HG02870 (cell line): ENCODE measurements around the gene CDK15.

Source experiments
- ATAC-seq: cut with Tn5 transposase; IDR thresholded peaks from one replicate; pipeline ENCODE4 v1.9.1; 2021; ENCODE audit warnings: mild to moderate bottlenecking, moderate library complexity; ENCODE audit not compliant: unreplicated experiment

Gene CDK15

DNA sequence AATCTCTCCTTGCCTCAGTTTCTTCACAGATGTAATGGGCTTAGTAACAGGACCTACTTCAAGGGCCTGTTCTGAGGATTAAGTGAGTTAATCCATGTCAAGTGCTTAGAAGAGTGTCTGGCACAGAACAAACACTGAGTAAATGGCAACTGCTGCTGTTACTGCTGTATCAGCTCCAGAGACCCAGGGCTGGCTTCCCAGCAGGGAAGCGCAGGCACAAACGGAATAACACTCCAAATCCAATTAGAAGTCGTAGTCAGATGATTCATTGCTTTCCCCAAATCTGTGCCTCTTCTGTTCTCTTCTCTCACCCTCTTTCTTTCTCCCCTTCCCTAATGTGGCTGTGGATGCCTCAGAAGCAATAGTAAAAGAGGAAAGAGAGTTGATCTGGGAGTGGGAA, 126.2 kb downstream of the CDK15 start:
- no peak for ATAC-seq

DNA sequence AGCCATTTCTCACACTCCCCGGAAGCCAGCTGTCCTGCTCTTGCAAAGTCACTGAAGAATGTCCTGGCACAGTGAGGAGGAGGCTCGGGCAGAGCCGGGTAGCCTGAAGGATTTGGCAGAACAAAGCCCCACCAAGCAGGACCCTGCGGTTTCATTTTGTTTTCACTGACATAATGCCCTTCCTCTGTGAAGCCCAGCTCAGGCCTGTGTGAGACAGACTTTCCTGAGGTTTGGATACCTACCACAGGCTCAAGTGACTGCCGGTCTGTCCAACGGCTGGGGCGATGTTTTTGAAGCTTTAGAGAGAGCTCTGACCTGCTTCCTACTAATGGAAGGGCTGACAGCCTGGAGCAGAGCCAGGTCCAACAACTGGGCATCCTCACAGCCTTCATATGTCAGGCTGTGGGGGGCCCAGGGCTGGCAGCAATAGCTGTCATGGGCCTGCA, 127.5 kb downstream of the CDK15 start:
- ATAC-seq, result no peak

DNA sequence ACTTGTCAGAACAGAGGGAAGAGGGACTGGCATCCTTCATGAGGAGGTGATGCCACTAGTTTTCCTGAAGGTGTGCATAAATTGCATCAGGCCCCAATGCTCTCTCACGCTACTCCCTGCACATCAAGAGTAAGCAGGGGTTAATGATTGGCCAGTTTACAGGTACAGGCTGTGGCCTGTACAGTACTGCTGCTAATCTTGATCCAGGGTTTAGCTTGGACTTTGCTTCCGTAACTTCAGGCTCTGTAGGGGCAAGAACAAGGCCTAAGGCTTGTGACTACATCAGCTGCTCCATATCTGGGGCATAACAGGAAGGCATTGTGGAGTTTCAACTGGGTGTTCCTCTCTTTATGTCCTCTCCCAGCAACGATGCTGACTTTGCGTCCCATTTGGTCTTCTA, 130.5 kb downstream of the CDK15 start:
- no peak for ATAC-seq

DNA sequence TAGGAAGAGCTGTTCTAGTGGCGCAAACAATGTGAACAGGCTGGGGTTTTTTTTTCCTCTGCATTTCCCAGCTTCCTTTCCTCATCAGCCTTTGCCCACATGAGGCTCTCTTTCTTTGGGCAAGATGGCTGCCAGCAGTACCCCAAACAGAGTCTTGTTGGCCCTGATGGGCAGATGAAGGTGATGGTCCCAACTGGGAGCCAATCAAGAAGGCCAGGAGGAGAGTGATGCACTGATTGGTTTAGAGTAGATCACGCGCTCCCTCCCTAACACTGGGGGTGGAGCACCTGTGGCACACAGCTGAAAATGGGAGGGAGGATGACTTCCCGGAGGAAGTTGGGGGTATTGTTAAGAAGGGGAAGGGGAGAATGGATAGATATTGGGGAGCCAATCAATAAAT, 131.0 kb downstream of the CDK15 start:
- no peak for ATAC-seq

DNA sequence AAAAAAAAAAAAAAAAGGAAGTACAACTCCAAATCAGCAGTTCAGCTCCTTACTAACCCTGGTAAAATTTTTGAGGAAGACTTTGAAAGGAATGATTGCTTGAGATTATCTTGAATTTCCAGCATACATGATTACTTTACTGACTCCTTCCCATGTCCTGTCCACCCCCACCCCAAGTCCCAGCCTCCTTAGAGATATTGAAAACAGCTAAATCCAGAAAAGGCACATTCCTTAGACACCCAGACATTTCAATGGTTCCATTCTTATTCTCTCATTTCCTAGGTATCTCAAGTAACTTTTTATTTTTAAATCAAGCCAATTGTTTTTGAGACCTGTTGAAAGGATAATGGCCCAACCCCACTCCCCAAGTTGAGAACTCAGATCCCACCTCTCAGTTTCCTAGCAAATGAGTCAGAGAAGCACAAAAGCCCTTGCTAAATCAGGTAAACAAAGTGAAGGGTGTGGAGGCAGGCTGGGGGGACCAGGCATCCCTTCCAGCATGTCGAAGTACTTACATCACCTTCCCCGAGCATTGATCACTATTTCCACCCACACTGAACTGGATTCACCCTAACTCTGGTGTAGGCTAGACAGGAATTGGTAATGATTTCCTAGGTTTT, 131.9 kb downstream of the CDK15 start:
- ATAC-seq, result no peak

DNA sequence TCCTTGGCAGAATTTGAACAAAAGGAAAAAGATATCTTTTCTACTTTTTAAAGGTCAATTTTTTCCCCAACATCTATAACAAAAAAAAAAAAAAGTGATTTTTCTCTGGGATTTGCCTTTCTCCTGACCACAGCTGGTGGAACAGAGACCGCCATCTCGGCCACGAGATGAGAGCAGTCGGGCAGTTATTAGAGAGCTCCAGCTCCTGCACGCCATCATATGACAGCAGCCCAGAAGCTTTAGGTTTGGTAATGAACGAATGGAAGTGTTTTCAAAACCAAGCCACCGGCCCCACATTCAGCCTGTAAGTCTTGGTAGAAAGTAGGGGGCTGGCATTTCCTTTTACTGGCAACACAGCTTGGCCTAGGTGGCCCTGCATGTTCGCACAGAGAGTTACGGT, 132.4 kb downstream of the CDK15 start:
- no peak for ATAC-seq

DNA sequence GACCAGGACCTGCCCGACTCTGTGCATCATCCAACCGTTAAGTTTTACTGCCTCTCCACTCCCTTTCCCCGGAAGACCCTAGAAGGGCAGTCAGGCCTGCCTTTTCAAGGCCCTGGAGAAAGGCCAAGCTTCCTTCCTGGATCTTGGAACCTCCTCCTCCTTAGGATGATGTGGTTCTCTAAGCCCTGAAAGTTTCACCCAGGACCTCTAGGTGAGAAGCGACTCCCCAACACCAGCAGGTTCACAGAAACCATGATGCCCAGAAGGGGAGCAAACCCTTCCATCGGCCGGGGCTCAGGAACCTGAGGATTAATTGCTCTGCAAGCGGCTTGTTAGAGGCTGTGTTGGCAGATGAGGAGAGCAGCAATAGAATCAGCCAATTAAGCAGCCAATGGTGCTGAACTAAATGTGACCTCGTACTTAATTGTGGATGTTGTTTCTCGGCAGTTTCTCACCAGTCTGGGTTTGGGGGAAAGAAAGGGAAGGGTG, 133.2 kb downstream of the CDK15 start:
- no peak for ATAC-seq

DNA sequence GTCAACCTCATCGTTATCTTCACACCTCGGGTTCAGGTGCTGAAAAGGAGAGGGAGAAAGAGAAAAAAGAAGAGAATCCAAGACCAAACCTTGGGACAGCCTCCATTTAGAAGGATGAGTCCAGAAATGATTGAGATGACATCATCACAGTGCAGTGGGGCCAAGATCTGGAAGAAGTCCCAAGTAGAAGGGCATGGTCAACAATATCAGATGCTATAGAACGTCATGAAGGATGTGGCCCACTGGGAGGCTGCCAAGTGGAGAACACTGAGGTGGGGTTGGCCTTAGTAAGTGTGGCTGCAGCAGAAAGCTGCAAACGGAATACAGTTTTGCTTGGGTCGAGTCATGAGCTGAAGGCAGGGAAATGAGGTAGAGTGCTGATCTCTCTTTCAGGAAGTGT, 136.2 kb downstream of the CDK15 start:
- no peak for ATAC-seq
